ENCODE data around the gene GPD2.

Gene GPD2

DNA sequence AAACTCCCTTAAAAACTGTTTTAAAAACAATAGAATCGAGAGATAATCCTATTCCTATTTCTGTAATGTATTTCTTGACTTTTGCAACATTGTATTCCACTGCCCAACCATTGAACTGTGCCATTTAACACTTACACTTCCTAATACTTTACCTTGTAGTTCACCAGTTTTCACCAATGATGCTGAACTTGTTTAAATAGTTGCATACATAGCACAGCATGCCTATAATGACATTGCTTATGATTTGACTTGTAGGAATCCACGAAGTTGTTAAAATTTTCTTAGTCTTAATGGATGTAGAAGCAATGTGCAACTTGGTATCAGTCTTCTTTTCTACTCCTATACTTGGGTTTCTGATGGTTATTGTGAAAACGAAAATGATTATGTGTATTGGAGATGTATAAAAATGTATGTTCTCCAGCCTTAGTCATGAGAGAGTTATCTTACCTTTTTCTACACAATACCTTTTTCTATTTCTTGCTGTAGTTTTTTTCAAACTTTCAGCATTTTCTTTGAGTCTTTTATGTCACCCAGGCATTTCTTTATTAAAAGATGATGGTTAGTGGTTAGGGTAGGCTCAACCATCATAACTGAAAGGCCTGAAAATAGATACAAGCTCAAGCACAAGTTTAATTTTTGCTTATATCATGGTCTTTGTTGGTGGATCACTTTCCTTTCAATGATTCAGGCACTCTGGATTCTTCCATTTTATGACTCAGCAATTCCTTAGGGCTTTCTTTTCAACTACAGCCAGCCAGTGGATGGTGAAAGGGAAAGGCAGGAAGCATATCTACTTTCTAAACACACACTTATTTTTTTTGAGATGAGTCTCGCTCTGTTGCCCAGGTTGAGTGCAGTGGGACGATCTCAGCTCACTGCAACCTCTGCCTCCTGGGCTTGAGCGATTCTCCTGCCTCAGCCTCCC is 9.4 kb downstream of the GPD2 start:
- TF ChIP-seq PRDM1 (tag by site-specific recombination; IDR thresholded peaks at IDR 0.05) = 0 out of 2 replicates have a peak, but pooled peaks have one; percentile 30
- TF ChIP-seq, protein P1, sequence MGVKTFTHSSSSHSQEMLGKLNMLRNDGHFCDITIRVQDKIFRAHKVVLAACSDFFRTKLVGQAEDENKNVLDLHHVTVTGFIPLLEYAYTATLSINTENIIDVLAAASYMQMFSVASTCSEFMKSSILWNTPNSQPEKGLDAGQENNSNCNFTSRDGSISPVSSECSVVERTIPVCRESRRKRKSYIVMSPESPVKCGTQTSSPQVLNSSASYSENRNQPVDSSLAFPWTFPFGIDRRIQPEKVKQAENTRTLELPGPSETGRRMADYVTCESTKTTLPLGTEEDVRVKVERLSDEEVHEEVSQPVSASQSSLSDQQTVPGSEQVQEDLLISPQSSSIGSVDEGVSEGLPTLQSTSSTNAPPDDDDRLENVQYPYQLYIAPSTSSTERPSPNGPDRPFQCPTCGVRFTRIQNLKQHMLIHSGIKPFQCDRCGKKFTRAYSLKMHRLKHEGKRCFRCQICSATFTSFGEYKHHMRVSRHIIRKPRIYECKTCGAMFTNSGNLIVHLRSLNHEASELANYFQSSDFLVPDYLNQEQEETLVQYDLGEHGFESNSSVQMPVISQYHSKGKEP (tag by site-specific recombination; IDR thresholded peaks at IDR 0.05) = no peak
- H3K36me3 ChIP-seq (ENCODE audit: control insufficient read depth in 2 of 2, insufficient read depth in 1 of 2, low read length in 2 of 2) = no peaks in the 10 kb centered on the region
- H3K27ac ChIP-seq (ENCODE audit: extremely low read depth, low read depth, low read length) = no peak overlapping the region
- CTCF ChIA-PET = interaction anchor here (0.7 kb wide), 1 partner anchor 21 kb away, joined by 4 read pairs; no protein-coding TSS in a partner anchor
- POLR2A ChIA-PET = interaction anchor here (0.6 kb wide), 1 partner anchor 334 kb away, joined by 3 read pairs; no protein-coding TSS in a partner anchor
- no peak overlapping the region for H3K4me3 ChIP-seq (ENCODE audit: low read depth, low read length)
- H3K9me3 ChIP-seq (ENCODE audit: control insufficient read depth, insufficient read depth, low read depth, low read length) = no peaks in the 10 kb centered on the region
- H3K4me1 ChIP-seq (ENCODE audit: control insufficient read depth, insufficient read depth, low read length) = no peaks in the 10 kb centered on the region

DNA sequence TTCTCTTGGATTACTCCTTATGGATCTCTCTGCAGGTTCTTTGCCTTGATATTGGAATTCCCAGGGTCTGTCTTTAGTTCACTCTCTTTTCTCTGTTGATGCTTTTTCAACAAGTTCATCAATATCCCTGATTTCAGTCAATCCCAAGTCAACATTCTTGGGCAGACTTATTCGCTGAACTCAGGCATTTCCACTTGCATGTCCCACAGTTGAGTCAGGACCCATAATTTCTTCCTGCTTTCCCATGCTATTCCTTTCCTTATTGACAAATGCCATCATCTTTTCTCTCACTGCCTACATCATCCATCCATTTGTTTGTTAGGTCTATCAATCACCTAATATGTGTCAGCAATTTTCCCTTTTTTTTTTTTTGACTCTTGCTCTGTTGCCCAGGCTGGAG is 11.6 kb downstream of the GPD2 start:
- H3K4me1 ChIP-seq (ENCODE audit: control insufficient read depth, insufficient read depth, low read length) = no peaks in the 10 kb centered on the region
- H3K4me3 ChIP-seq (ENCODE audit: low read depth, low read length) = no peak overlapping the region
- H3K9me3 ChIP-seq (ENCODE audit: control insufficient read depth, insufficient read depth, low read depth, low read length) = no peaks in the 10 kb centered on the region
- CTCF ChIA-PET = no interaction called here
- TF ChIP-seq KLF10 (tag by site-specific recombination; IDR thresholded peaks at IDR 0.05) = no peak
- TF ChIP-seq, protein P2, sequence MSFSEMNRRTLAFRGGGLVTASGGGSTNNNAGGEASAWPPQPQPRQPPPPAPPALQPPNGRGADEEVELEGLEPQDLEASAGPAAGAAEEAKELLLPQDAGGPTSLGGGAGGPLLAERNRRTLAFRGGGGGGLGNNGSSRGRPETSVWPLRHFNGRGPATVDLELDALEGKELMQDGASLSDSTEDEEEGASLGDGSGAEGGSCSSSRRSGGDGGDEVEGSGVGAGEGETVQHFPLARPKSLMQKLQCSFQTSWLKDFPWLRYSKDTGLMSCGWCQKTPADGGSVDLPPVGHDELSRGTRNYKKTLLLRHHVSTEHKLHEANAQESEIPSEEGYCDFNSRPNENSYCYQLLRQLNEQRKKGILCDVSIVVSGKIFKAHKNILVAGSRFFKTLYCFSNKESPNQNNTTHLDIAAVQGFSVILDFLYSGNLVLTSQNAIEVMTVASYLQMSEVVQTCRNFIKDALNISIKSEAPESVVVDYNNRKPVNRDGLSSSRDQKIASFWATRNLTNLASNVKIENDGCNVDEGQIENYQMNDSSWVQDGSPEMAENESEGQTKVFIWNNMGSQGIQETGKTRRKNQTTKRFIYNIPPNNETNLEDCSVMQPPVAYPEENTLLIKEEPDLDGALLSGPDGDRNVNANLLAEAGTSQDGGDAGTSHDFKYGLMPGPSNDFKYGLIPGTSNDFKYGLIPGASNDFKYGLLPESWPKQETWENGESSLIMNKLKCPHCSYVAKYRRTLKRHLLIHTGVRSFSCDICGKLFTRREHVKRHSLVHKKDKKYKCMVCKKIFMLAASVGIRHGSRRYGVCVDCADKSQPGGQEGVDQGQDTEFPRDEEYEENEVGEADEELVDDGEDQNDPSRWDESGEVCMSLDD (tag by site-specific recombination; IDR thresholded peaks at IDR 0.05) = no peak
- TF ChIP-seq REPIN1 (tag by site-specific recombination; IDR thresholded peaks at IDR 0.05; ENCODE audit: low read depth) = no peak
- TF ChIP-seq ZNF426 (tag by site-specific recombination; IDR thresholded peaks at IDR 0.05) = no peak
- no peak for TF ChIP-seq ZNF626 (tag by site-specific recombination; IDR thresholded peaks at IDR 0.05)
- TF ChIP-seq ZEB2 (tag by site-specific recombination; IDR thresholded peaks at IDR 0.05) = no peak
- H3K36me3 ChIP-seq (ENCODE audit: control insufficient read depth in 2 of 2, insufficient read depth in 1 of 2, low read length in 2 of 2) = no peaks in the 10 kb centered on the region
- H3K27ac ChIP-seq (ENCODE audit: extremely low read depth, low read depth, low read length) = no peak overlapping the region
- POLR2A ChIA-PET = no interaction called here

DNA sequence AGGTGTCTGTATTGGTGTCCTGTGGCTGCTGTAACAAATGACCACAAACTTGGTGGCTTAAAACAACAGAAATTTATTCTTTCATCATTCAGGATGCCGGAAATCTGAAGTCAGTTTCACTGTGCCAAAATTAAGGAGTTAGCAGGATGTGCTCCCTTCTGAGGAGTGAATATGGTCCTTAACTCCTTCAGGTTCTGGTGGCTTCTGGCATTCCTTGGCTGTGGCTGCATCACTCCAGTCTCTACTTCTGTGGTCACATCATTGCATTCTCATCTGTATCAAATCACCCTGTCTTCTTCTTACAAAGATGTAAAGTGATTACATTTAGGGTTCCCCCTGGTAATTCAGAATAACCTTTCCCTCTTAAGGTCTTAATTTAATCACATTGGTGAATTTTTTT is 12.6 kb downstream of the GPD2 start:
- H3K4me1 ChIP-seq (ENCODE audit: control insufficient read depth, insufficient read depth, low read length) = no peaks in the 10 kb centered on the region
- no peak overlapping the region for H3K27ac ChIP-seq (ENCODE audit: extremely low read depth, low read depth, low read length)
- no peak overlapping the region for H3K4me3 ChIP-seq (ENCODE audit: low read depth, low read length)
- ChIA-PET POLR2A (no interaction called here), CTCF (no interaction called here)
- H3K36me3 ChIP-seq (ENCODE audit: control insufficient read depth in 2 of 2, insufficient read depth in 1 of 2, low read length in 2 of 2) = no peaks in the 10 kb centered on the region
- no peaks in the 10 kb centered on the region for H3K9me3 ChIP-seq (ENCODE audit: control insufficient read depth, insufficient read depth, low read depth, low read length)
- TF ChIP-seq, protein P3, sequence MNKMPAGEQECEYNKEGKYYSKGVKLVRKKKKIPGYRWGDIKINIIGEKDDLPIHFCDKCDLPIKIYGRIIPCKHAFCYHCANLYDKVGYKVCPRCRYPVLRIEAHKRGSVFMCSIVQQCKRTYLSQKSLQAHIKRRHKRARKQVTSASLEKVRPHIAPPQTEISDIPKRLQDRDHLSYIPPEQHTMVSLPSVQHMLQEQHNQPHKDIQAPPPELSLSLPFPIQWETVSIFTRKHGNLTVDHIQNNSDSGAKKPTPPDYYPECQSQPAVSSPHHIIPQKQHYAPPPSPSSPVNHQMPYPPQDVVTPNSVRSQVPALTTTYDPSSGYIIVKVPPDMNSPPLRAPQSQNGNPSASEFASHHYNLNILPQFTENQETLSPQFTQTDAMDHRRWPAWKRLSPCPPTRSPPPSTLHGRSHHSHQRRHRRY (tag by site-specific recombination; IDR thresholded peaks at IDR 0.05) = no peak
- TF ChIP-seq ZNF404 (tag by site-specific recombination; IDR thresholded peaks at IDR 0.05) (no peak), ZFP37 (tag by site-specific recombination; IDR thresholded peaks at IDR 0.05) (no peak), ZFHX2 (tag by site-specific recombination; conservative IDR thresholded peaks at IDR 0.05) (no peak), ZNF16 (tag by site-specific recombination; IDR thresholded peaks at IDR 0.05; ENCODE audit: low read depth) (no peak), ZNF311 (tag by site-specific recombination; IDR thresholded peaks at IDR 0.05; ENCODE audit: borderline replicate concordance) (no peak), ZNF248 (tag by site-specific recombination; IDR thresholded peaks at IDR 0.05) (no peak), ZNF660 (tag by site-specific recombination; IDR thresholded peaks at IDR 0.05) (no peak), ZNF701 (tag by site-specific recombination; IDR thresholded peaks at IDR 0.05) (no peak), ZBTB48 (tag by site-specific recombination; IDR thresholded peaks at IDR 0.05) (no peak), BCL11A (tag by site-specific recombination; IDR thresholded peaks at IDR 0.05; ENCODE audit: low read depth) (no peak), ZNF571 (tag by site-specific recombination; IDR thresholded peaks at IDR 0.05) (no peak), ZNF169 (tag by site-specific recombination; IDR thresholded peaks at IDR 0.05) (no peak), ZNF266 (tag by site-specific recombination; IDR thresholded peaks at IDR 0.05; ENCODE audit: low read depth) (no peak), ZNF664 (tag by site-specific recombination; IDR thresholded peaks at IDR 0.05) (no peak)
- TF ChIP-seq, protein P4, sequence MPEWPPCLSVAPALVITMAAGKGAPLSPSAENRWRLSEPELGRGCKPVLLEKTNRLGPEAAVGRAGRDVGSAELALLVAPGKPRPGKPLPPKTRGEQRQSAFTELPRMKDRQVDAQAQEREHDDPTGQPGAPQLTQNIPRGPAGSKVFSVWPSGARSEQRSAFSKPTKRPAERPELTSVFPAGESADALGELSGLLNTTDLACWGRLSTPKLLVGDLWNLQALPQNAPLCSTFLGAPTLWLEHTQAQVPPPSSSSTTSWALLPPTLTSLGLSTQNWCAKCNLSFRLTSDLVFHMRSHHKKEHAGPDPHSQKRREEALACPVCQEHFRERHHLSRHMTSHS (tag by site-specific recombination; IDR thresholded peaks at IDR 0.05) = no peak
